GM21619 (cell line): ENCODE measurements around the gene CYTL1.
A peak's percentile ranks its signal among the peaks of the same experiment; 100 is the strongest.
"Not testable (repeated sequence)": the region's sequence is repeated elsewhere in the genome, so short reads cannot be mapped to it uniquely, and the experiment has no call there.

Source experiments
- ATAC-seq: cut with Tn5 transposase; IDR thresholded peaks from one replicate; pipeline ENCODE4 v1.9.1; 2021; ENCODE audit not compliant: unreplicated experiment

The CYTL1 gene

DNA sequence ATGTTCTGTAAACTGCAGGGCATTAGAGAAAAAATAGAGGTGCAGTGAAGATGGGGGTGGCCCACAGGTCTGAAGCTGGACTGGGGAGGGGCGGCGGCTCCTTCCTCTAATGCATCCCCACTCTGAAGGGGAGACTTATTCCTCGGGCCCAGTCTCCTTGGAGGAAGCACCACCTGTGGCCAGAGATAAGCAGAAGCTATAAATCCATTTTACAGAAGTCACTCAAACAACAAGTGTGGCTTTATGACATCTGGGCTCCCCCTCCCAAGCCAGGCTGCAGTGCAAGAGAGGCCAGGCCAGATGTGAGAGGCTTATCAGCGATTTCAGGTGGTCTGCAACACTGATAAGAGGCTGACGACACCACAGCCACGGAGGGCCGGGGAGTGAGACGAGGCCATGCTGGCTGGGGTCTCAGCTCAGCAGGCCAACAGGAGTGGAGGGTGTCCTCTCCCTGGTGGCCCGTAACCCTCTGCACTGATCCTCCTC is 15.8 kb downstream of the CYTL1 start:
- ATAC-seq = no peak

GRCh38 chr4:5001641-5002040 is 17.6 kb downstream of the CYTL1 start:
- not testable (repeated sequence) for ATAC-seq

DNA sequence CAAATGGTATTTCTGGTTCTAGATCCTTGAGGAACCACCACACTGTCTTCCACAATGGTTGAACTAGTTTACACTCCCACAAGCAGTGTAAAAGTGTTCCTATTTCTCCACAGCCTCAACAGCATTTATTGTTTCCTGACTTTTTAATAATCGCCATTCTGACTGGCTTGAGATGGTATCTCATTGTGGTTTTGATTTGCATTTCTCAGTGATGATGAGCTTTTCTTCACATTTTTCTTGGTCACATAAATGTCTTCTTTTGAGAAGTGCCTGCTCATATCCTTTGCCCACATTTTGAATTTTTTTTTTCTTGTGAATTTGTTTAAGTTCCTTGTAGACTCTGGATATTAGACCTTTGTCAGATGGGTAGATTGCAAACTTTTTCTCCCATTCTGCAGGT is 22.3 kb downstream of the CYTL1 start:
- not testable (repeated sequence) for ATAC-seq

GRCh38 chr4:4995908-4996265 is 23.4 kb downstream of the CYTL1 start:
- ATAC-seq = no peak

- peak; percentile 71 for ATAC-seq
These were observed 24.0 kb downstream of the CYTL1 start for GRCh38 chr4:4995103-4995907.

DNA sequence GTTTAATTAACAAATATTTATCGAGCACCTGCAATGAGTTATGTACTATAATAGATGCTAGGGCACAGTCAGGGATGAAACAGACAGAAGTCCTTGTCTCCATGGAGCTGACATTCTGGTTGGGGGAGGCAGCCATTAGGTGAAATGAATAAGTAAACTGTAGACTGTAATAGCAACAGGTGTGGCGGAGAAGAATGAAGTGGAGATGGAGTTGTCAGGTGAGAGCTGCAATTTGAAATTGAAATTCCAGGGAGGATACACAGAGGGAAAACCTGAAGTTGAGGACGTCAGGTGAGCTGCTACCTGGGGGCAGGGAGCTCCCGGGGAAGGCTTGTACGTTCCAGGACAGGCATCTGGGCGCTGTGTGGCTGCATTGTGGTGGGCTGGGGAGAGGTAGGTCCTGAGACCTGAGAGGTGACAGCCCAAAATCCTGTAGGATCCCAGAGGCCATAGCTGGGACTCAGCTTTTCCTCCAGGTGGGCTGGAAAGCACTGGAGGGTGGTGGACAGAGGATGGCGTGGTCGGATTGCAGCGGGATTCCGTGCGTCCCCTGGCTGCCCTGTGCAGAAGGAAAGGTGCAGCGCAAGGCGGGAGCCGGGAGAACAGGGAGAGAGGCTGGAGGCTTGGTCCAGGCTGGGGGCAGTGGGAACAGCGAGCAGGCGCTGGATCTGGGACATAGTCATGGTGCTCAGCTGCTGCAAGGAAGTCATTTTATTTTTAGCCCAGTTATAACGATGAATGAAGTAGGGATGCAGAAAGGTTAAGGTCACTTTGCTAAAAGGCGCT is 24.8 kb downstream of the CYTL1 start:
- ATAC-seq = no peak

- no peak for ATAC-seq
These were observed 26.4 kb downstream of the CYTL1 start for GRCh38 chr4:4992833-4993232.

GRCh38 chr4:4991541-4992099 is 27.6 kb downstream of the CYTL1 start:
- no peak for ATAC-seq

GRCh38 chr4:4990857-4991540 is 28.3 kb downstream of the CYTL1 start:
- no peak for ATAC-seq

- ATAC-seq = no peak
These were observed 28.9 kb downstream of the CYTL1 start for GRCh38 chr4:4990329-4990728.

DNA sequence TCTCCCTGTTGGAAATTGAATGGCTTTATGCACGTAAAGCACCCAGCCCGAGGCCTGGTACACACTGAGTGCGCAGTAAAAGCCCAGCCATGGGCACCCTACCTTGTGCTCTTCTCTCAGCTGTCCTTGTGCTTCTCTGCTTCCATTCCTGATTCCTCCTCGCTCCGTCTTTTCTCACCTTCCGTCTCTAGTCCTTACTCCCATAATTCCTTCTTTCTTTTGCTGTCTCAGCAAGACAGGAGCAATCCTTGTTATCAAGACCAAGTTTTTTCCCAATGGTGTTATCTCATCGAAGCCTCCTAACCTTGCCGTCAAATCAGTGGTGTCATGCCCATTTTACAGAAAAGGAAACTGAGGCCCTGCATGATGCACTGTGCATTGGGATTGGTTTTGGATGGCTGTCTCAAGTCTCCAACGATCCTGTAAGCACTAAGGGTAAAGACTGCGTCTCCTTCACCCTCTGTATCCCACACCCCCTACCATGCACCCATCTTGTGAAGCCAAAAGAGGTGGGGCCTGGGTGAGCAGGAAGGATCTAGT is 30.1 kb downstream of the CYTL1 start:
- no peak for ATAC-seq

DNA sequence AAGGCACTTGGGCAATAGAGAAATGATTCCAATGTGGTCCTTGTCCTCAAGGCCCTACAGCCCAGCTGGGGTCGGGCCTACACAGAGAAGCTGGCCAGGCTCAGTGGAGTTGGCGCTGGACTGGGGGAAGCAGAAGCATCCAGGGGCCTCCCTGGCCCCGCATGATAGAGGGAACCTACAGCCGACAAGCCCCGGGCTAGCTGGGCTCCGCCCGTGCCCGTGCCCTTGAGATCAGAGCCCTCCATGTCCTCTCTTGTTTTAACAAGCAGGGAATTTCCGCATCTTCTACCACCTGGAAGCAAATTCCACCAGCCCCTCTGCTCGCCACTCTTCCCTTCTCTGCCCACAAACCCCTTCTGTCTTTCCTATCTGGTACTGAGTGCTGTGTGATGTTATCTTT is 31.6 kb downstream of the CYTL1 start:
- no peak for ATAC-seq

DNA sequence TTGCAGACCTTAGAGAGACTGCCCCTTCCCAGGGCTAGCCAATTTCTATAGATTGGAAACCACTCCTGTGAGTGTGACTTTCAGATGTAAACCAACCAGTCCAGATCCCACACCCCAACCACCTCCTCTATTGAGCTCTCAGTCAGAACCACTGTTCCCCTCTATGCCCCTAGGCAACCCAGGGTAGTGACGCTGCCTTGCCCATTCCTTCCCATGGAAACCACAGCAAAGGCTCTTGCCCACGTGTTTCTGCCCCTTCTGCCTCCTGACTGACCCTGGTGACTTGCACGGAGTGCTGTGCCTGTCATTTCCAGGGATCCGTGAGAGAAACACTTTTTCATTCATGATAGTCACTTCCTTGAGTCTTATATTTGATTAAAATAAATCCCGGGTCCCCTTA is 32.4 kb downstream of the CYTL1 start:
- ATAC-seq = no peak

DNA sequence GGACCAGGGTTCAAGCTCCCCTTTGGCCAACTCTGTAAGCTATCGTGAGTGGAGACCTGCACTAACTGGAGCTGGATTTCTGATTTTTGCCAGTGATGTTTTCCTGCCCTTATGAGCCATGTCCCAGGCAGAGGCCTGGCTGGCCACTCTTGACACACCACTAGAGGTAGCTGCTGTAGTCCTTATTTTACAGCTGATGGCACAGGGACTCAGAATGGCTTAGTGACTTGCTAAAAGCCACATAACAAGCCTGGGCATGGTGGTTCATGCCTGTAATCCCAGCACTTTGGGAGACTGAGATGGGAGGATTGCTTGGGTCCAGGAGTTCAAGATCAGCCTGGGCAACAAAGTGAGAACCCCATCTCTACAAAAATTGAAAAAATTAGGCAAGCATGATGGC is 33.4 kb downstream of the CYTL1 start:
- no peak for ATAC-seq

GRCh38 chr4:4985036-4985435 is 34.2 kb downstream of the CYTL1 start:
- no peak for ATAC-seq

DNA sequence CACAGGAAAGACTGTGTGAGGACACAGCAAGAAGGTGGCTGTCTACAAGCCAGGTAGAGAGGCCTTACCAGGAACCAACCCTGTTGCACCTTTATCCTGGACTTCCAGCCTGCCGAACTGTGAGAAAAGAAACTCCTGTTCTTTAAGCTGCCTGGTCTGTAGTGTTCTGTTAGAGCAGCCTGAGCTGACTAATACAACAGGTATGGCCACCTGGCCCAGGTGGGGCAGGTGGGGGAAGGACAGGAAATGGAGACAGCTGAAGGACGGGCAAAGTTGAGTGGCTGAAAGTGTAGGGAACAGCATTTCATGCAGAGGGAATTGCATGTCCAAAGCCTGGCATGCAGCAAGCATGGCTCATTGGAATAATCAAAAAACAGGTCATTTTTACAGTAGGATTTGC is 35.1 kb downstream of the CYTL1 start:
- ATAC-seq = no peak

GRCh38 chr4:4981827-4982226 is 37.4 kb downstream of the CYTL1 start:
- ATAC-seq = no peak

- no peak for ATAC-seq
These were observed 37.8 kb downstream of the CYTL1 start for GRCh38 chr4:4981427-4981826.

DNA sequence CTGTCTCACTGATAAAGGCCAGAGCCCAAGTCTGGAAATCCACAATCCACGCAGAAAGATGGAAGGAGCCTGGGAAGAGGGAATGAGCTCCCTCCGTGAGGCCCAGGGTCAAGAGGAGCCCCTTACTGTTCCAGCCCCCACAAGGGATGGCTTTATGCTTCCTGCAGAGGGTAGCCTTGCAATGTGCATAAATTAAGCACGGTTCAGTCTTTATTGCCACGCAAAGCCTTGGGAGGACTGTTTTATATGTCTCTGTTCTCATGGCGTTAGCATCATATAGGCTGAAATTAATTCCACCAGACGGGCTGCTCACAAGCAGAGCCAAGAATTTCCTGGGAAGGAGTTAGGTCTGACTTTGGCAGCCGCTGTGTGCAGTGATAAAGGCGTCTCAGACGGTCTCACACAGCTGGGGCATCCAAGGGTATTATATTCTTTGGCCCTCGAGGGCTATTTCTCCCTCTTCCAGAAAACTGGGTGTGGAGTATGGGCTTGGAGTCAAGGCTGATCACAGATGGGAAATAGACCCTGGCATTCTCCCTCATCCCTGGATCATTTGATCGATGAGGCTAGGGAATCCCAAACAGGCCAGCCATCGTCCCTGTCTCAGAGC is 38.5 kb downstream of the CYTL1 start:
- no peak for ATAC-seq

DNA sequence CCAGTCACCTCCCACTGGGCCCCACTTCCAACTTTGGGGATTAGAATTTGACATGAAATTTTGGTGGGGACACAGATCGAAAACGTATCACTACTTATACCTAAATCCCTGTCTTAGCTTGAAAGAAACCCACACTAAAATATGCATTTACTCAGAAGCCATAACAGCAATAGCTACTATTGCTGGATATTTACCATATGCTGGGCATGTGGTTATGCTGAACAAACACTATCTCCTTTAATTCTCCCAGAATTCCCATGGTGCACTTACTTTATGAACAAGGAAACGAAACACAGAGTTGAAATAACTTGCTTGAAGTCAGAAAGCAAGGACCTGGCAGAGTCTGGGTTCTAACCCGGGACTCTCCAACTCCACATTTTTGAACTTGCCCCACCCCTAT is 39.3 kb downstream of the CYTL1 start:
- no peak for ATAC-seq

DNA sequence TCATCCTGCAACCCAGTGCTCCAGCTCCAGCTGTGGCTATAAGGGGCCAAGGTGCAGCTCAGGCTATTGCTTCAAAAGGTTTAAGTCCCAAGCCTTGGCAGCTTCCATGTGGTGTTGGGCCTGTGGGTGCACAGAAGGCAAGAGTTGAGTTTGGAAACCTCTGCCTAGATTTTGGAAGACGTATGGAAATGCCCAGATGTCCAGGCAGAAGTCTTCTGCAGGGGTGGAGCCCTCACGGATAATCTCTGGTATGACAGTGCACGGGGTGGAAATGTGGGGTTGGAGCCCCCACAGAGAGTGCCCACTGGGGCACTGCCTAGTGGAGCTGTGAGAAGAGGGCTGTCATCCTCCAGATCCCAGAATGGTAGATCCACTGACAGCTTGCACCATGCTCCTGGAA is 44.5 kb downstream of the CYTL1 start:
- ATAC-seq = no peak
